GM12872 (cell line): ENCODE data around the gene USP40.

Source experiments
- TF ChIP-seq, protein P1 (sequence below): IDR thresholded peaks from 3 replicates; pipeline ENCODE4 v1.5.1; 2011; ENCODE audit warnings: low read depth, mild to moderate bottlenecking, low read length, moderate library complexity; ENCODE audit not compliant: insufficient read depth

The USP40 gene

DNA sequence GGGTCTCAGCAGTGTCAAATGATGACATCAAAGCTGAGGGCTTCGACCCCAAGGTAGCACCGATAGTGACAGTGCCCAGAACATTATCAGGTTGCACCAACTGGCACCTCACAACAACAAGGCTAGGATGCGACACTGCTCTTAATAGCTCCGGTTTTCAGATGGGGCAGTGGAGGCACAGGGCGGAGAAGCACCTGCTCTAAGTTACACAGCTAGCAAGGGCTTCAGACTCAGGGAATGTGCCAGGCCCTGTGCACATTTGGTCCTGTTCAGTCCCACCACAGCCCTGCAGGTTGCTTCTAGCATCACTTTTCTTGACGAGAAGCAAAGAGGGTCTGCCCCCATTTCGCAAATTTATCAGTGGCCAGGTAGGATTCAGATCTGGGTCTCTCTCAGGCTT, 138.1 kb downstream of the USP40 start:
- TF ChIP-seq, protein P1, sequence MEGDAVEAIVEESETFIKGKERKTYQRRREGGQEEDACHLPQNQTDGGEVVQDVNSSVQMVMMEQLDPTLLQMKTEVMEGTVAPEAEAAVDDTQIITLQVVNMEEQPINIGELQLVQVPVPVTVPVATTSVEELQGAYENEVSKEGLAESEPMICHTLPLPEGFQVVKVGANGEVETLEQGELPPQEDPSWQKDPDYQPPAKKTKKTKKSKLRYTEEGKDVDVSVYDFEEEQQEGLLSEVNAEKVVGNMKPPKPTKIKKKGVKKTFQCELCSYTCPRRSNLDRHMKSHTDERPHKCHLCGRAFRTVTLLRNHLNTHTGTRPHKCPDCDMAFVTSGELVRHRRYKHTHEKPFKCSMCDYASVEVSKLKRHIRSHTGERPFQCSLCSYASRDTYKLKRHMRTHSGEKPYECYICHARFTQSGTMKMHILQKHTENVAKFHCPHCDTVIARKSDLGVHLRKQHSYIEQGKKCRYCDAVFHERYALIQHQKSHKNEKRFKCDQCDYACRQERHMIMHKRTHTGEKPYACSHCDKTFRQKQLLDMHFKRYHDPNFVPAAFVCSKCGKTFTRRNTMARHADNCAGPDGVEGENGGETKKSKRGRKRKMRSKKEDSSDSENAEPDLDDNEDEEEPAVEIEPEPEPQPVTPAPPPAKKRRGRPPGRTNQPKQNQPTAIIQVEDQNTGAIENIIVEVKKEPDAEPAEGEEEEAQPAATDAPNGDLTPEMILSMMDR: no peak

DNA sequence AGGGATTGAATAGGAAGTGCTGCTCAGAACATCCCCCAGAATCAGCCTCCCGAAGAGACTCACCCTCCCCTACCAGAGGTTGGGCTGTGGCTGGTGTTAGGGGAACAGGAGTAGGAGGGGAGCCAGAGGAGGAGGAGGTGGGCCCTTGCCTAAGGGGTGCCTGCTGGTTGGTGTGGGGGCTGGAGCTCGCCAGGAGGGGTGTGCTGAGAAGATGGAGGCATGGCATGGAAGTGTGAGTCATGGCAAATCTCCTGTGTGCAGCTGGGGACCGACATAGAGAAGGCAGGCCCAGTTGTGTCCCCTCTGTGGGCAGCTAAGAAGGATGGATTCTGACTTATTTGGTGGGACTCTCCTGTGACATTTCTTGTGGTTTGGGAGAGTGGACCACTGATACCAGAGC, 138.6 kb downstream of the USP40 start:
- TF ChIP-seq, protein P1: no peak

DNA sequence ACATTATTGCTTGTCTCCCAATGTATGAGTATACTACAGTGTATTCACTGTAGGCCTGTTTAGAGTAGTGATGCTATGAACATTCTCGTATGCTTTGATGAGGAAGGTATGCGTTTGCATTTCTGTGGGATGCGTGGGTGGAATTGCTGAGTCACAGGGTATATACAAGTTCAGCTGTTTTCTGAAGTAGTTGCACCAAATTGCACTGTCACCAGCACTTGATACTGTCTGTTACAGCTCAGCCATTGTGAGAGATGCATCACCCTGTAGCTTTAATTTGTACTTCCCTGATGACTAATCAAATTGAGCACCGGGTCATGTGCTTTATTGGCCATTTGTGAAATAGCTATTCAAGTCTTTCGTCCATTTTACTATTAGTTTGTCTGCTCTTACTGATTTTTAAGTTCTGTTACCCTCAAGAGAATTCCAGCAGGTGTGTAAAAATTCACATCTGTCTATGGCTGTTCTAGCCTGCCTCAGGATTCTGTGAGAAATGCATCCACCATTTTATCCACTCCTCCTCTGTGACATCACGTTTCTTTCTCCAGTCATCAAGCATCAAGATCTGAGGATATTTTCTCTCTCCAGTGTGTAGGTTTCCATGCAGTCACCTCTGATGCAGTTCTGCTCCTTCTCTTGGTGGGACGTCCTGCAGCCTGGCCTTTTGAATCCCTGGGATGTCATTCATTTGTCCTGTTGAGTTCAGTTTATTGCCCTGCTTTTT, 139.8 kb downstream of the USP40 start:
- TF ChIP-seq, protein P1: no peak
